Activated T-cell treated with anti-CD3 and anti-CD28 coated beads for 4 hours (primary cell): ENCODE results near the gene PIGR.
A peak's percentile ranks its signal among the peaks of the same experiment; 100 is the strongest.

Experiments used
- DNase-seq: peaks from one replicate; pipeline ENCODE4 v3.0.0-alpha.2; 2020

Gene PIGR

GRCh38 chr1:206946261-206946660, at the start of gene PIGR:
PIGR (minus strand) TSS chr1:206946466; CDS start chr1:206940531, 5,935 bp downstream.
- DNase-seq = no peak

GRCh38 chr1:206992790-206993189, 46.5 kb upstream of the PIGR start:
- DNase-seq = no peak

- no peak for DNase-seq
Observed at GRCh38 chr1:206987873-206988272, 41.6 kb upstream of the PIGR start.

GRCh38 chr1:206986885-206987284, 40.6 kb upstream of the PIGR start:
- no peak for DNase-seq

- no peak for DNase-seq
Observed at GRCh38 chr1:206986402-206986801, 40.1 kb upstream of the PIGR start.

- no peak for DNase-seq
Observed at GRCh38 chr1:206985162-206985749, 39.0 kb upstream of the PIGR start.

GRCh38 chr1:206982216-206982615, 36.0 kb upstream of the PIGR start:
- DNase-seq = peak; percentile 48

GRCh38 chr1:206979379-206980043, 33.2 kb upstream of the PIGR start:
- DNase-seq = no peak

GRCh38 chr1:206978259-206978658, 32.0 kb upstream of the PIGR start:
- no peak for DNase-seq

GRCh38 chr1:206975306-206975705, 29.0 kb upstream of the PIGR start:
- DNase-seq = no peak

- no peak for DNase-seq
Observed at GRCh38 chr1:206974140-206974539, 27.9 kb upstream of the PIGR start.

GRCh38 chr1:206972728-206973127, 26.5 kb upstream of the PIGR start:
- DNase-seq = no peak

- no peak for DNase-seq
Observed at GRCh38 chr1:206971029-206971655, 24.9 kb upstream of the PIGR start.

GRCh38 chr1:206970446-206970845, 24.2 kb upstream of the PIGR start, which contains the start of gene FCAMR:
FCAMR (minus strand) TSS chr1:206970460; CDS start chr1:206970125, 335 bp downstream.
- DNase-seq = no peak

GRCh38 chr1:206969090-206969489, 22.8 kb upstream of the PIGR start:
- no peak for DNase-seq

GRCh38 chr1:206967096-206967849, 21.0 kb upstream of the PIGR start:
- no peak for DNase-seq

GRCh38 chr1:206965781-206966180, 19.5 kb upstream of the PIGR start:
- DNase-seq = no peak

GRCh38 chr1:206963740-206964139, 17.5 kb upstream of the PIGR start:
- DNase-seq = no peak

GRCh38 chr1:206963119-206963712, 16.9 kb upstream of the PIGR start:
- DNase-seq = no peak

GRCh38 chr1:206962272-206962671, 16.0 kb upstream of the PIGR start:
- no peak for DNase-seq

GRCh38 chr1:206961668-206962067, 15.4 kb upstream of the PIGR start:
- no peak for DNase-seq

GRCh38 chr1:206960676-206961386, 14.6 kb upstream of the PIGR start:
- DNase-seq = no peak
